ENCODE measurements around the gene FBXW11. TPM values are rescaled to one million over a fixed set of nuclear protein-coding genes. Genes with fewer than 3 reads are reported as not detected.
"Not testable (repeated sequence)": the region's sequence is repeated elsewhere in the genome, so short reads cannot be mapped to it uniquely, and the experiment has no call there.

FBXW11 gene
- total RNA-seq, 2 donors from 2014 or later: 25.9 to 35.5 TPM

- DNase-seq: no peak
- Histone ChIP-seq H3K4me1 (no peaks in the 10 kb centered on the region), H3K27ac (no peak overlapping the region), H3K36me3 (no peaks in the 10 kb centered on the region), H3K27me3 (no peaks in the 10 kb centered on the region), H3K4me3 (no peak overlapping the region), H3K9me3 (no peaks in the 10 kb centered on the region), H3K9ac (ENCODE audit: low read depth in 2 of 2, low read length in 2 of 2) (no peak overlapping the region)
- intact Hi-C loops (cut with DNase I): no loop called here
- no peak for TF ChIP-seq CTCF (IDR thresholded peaks at IDR 0.05)
Observed at GRCh38 chr5:171891595-171891994, 114.8 kb downstream of the FBXW11 start.

DNA sequence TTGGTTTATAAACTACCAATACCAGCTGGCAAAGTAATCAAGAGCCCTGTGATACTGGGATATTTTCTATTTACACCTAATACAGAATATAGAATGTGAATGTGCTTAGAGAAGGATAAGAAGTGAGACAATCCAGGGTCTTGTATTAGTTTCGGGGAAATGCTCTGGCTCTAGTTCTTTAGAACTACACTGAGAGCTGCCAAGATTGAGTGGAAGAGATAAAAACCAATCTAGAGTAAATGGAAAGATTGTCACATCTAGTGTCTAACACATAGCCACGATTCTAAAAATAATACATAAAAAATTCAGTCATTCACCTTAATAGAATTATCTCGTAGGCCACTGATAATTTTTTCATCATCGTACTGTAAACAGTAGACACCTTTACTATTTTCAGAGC, 115.3 kb downstream of the FBXW11 start:
- Histone ChIP-seq H3K9ac (ENCODE audit: low read depth in 2 of 2, low read length in 2 of 2) (no peak overlapping the region), H3K27me3 (no peaks in the 10 kb centered on the region), H3K4me3 (no peak overlapping the region), H3K27ac (no peak overlapping the region), H3K4me1 (no peaks in the 10 kb centered on the region), H3K9me3 (no peaks in the 10 kb centered on the region), H3K36me3 (no peaks in the 10 kb centered on the region)
- TF ChIP-seq CTCF (IDR thresholded peaks at IDR 0.05): no peak
- intact Hi-C loops (cut with DNase I): no loop called here
- no peak for DNase-seq

DNA sequence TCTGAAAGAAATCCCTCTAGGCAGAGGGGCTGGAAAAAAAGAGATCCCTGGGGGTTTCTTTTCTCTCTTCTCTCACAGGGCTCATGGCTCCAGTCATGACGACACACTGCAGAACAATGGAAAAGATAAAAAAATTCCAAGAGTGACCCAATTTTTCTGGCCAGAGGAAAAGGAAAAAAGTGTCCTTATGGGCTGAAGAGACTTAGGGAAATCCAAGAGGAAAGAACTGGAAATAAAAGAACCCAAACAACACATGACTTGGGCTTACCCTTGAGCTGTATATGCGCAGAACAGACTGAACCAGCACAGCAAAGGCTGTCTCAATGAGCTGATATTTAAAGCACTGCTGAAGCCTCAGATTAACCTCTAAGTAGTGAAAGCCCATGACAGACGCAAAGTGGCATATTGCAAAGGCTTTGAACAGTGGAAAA, 118.4 kb downstream of the FBXW11 start:
- DNase-seq: no peak
- no peaks in the 10 kb centered on the region for H3K27me3 ChIP-seq
- no peak overlapping the region for H3K4me3 ChIP-seq
- H3K36me3 ChIP-seq: no peaks in the 10 kb centered on the region
- H3K9me3 ChIP-seq: no peaks in the 10 kb centered on the region
- H3K9ac ChIP-seq (ENCODE audit: low read depth in 2 of 2, low read length in 2 of 2): no peak overlapping the region
- H3K4me1 ChIP-seq: no peaks in the 10 kb centered on the region
- H3K27ac ChIP-seq: no peak overlapping the region
- intact Hi-C loops (cut with DNase I): no loop called here
- no peak for TF ChIP-seq CTCF (IDR thresholded peaks at IDR 0.05)

DNA sequence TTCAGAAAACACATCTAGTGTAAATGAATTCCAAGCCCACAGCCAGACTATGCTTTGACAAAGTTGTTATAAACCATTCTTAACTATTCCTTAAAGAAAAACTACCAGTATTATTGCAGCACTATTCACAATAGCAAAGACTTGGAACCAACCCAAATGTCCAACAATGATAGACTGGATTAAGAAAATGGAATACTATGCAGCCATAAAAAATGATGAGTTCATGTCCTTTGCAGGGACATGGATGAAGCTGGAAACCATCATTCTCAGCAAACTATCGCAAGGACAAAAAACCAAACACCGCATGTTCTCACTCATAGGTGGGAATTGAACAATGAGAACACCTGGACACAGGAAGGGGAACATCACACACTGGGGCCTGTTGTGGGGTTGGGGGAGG, 120.4 kb downstream of the FBXW11 start:
- H3K36me3 ChIP-seq; intact Hi-C loops (cut with DNase I); H3K27me3 ChIP-seq; H3K9ac ChIP-seq (ENCODE audit: low read depth in 2 of 2, low read length in 2 of 2); H3K27ac ChIP-seq; H3K4me1 ChIP-seq; H3K9me3 ChIP-seq; DNase-seq; H3K4me3 ChIP-seq: not testable (repeated sequence)

DNA sequence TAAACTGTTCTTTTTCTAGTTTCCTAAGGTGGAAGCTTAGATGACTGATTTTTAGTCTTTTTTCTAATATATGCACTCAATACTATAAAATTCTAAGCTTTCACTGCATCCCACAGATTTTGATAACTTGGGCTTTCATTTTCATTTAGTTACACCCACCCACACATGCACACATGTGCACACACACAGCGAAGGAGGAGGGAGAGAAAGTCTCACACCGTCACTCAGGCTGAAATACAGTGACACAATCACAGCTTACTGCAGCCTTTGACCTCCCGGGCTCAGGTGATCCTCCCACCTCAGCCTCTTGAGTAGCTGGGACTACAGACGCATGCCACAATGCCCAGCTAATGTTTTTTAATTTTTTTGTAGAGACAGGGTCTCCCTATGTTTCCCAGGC, 124.3 kb downstream of the FBXW11 start:
- Histone ChIP-seq H3K9ac (ENCODE audit: low read depth in 2 of 2, low read length in 2 of 2) (no peak overlapping the region), H3K4me1 (no peaks in the 10 kb centered on the region), H3K4me3 (no peak overlapping the region), H3K9me3 (no peaks in the 10 kb centered on the region), H3K36me3 (peaks cover 9% of the 10 kb centered on the region), H3K27me3 (no peaks in the 10 kb centered on the region), H3K27ac (no peak overlapping the region)
- intact Hi-C loops (cut with DNase I): no loop called here
- TF ChIP-seq CTCF (IDR thresholded peaks at IDR 0.05): no peak
- no peak for DNase-seq

- Histone ChIP-seq H3K4me1 (no peaks in the 10 kb centered on the region), H3K4me3 (no peak overlapping the region), H3K9me3 (no peaks in the 10 kb centered on the region), H3K27ac (no peak overlapping the region), H3K9ac (ENCODE audit: low read depth in 2 of 2, low read length in 2 of 2) (no peak overlapping the region), H3K36me3 (peaks cover 17% of the 10 kb centered on the region), H3K27me3 (no peaks in the 10 kb centered on the region)
- TF ChIP-seq CTCF (IDR thresholded peaks at IDR 0.05): no peak
- intact Hi-C loops (cut with DNase I): no loop called here
- no peak for DNase-seq
Observed at GRCh38 chr5:171874234-171874633, 132.2 kb downstream of the FBXW11 start.

Data from colonic mucosa (tissue), 4 donors.